Heart left ventricle (tissue), 16 donors: ENCODE results near the gene ZNF423. TPM values are rescaled to one million over a fixed set of nuclear protein-coding genes. Genes with fewer than 3 reads are reported as not detected.

Source experiments
- ATAC-seq, 4 donors: fragments of 200-7000 bp; cut with Tn5 transposase; one replicate each; pipeline ENCODE4 v1.9.1; 2020 to 2022; ENCODE audit warnings: moderate library complexity in 4 of 4, mild to moderate bottlenecking in 3 of 4, moderate number of reproducible peaks in 1 of 4
- DNase-seq, 5 donors: peaks; one replicate each; pipeline ENCODE4 v3.0.0-alpha.2; 2020
- H3K27ac ChIP-seq, 12 donors: fragments of 200-600 bp; sonication (generic) in 4 of 12; one replicate each; pipeline versions ENCODE4 v1.5.0 to v1.8.0; 2016 to 2022; ENCODE audit warnings: mild to moderate bottlenecking in 2 of 12
- H3K27me3 ChIP-seq, 9 donors: fragments of 200-600 bp; sonication (generic) in 2 of 9; one replicate each; pipeline versions ENCODE4 v1.5.1 to v1.8.0; 2016 to 2022; ENCODE audit warnings: mild to moderate bottlenecking in 3 of 9
- H3K36me3 ChIP-seq, 9 donors: fragments of 200-600 bp; sonication (generic) in 2 of 9; one replicate each; pipeline versions ENCODE4 v1.5.0 to v1.8.0; 2018 to 2022; ENCODE audit warnings: mild to moderate bottlenecking in 2 of 9
- H3K4me1 ChIP-seq, 12 donors: fragments of 200-600 bp; sonication (generic) in 4 of 12; one replicate each; pipeline versions ENCODE4 v1.5.0 to v1.8.0; 2016 to 2022; ENCODE audit warnings: mild to moderate bottlenecking in 3 of 12
- H3K4me3 ChIP-seq, 12 donors: fragments of 200-600 bp; sonication (generic) in 4 of 12; one replicate each; pipeline versions ENCODE4 v1.5.0 to v1.8.0; 2017 to 2022; ENCODE audit warnings: mild to moderate bottlenecking in 9 of 12, moderate library complexity in 4 of 12
- H3K9me3 ChIP-seq, 12 donors: fragments of 200-600 bp; sonication (generic) in 4 of 12; one replicate each; pipeline versions ENCODE4 v1.5.0 to v1.8.0; 2016 to 2022; ENCODE audit warnings: mild to moderate bottlenecking in 1 of 12
- POLR2A ChIP-seq, 2 donors: fragments of 450-650 bp; IDR thresholded peaks; one replicate each; pipeline ENCODE4 v1.6.1; 2017; ENCODE audit warnings: antibody characterized with exemption in 2 of 2, mild to moderate bottlenecking in 2 of 2, moderate library complexity in 2 of 2
- WGBS, 4 donors: extraction: QIAGEN DNeasy Blood & Tissue Kit in 2 of 4; methylation state at CpG; one replicate each; pipeline versions ENCODE4 v1.1.5 to v1.1.7; 2013 to 2018; 5-methylcytosine and 5-hydroxymethylcytosine counted together
- intact Hi-C, 10 donors: fragments of 100-400 bp; cut with DNase I; formaldehyde crosslinking; loops; one replicate each; pipeline versions ENCODE4 v1.11.1 to v1.14.2; 2022
- polyA plus RNA-seq, 2 donors: library from polyadenylated mRNA; stranded (reverse); fragments of 200-250 nt; gene quantifications; one replicate each; pipeline ENCODE4 v1.2.3, GENCODE V29; 2013
- total RNA-seq, 9 donors: library from RNA; depleted of rRNA in 2 of 9; stranded (reverse); fragments of >200 nt in 2 of 9; fragmentation: NEBNext Ultra II Directional in 3 of 9; extraction: Animal tissue kit (Norgen Biotek cat#: 25700) in 3 of 9; gene quantifications; one replicate each; pipeline versions ENCODE4 v1.1.0 to v1.2.4, GENCODE V29; 2016 to 2023
- TF ChIP-seq, protein P1 (sequence below), 12 donors: fragments of 200-600 bp; sonication (generic) in 4 of 12; IDR thresholded peaks; one replicate each; pipeline versions ENCODE4 v1.5.0 to v1.8.0; 2018 to 2022; ENCODE audit warnings: antibody characterized with exemption in 12 of 12, mild to moderate bottlenecking in 5 of 12
- donor health status: ischemic (EF 13 %, LVEDD 7.1; RV severe dilation, severe dysfunction).
- donor health status: healthy with polysubstance abuse.
- donor health status: DM: no; HTN: yes; CAD: no.
- donor health status: DM: no; HTN: no; CAD: no.
- donor health status: ischemic (EF 25% LVEDD 6.9; RV normal size, moderate dysfunction).
- donor health status: ischemic (EF 25% LVEDD 5.7; RV mildly dilated, moderate dysfunction).
- donor health status: healthy.
- donor health status: DM: yes; HTN: yes; CAD: no.
- donor health status: ischemic (EF 35%, LVEDD 5.7; RV mildly dilated, moderate dysfunction).
- donor health status: nonischemic (EF 11% LVEDD 7.7; RV severe dilation, severe dysfunction).
- donor health status: DM: yes; HTN: yes; CAD: no.
- donor health status: PGD.
- donor health status: ischemic (EF 29% LVEDD 5.4; RV normal size, mild dysfunction).
- donor health status: nonischemic (EF 23%, LVEDD 6.1; RV moderate dilation, normal function).

The ZNF423 gene
- total and polyA plus RNA-seq, 11 donors: 1.8 to 10.4 (median 5.7) TPM

GRCh38 chr16:49788572-49788971 lies 67.3 kb downstream of the ZNF423 start:
- WGBS, 4 donors: 40 to 84% (median 70%) methylated on average over 2 to 3 of the region's 3 CpGs
- Histone ChIP-seq H3K4me3 (no peak overlapping the region), H3K4me1 (peaks cover 0 to 25% (median 0%) of the 10 kb centered on the region in 12 donors), H3K27ac (peak overlapping the region in 6 of 12 donors; percentile 17 to 63 (median 41)), H3K36me3 (no peaks in the 10 kb centered on the region), H3K9me3 (no peaks in the 10 kb centered on the region), H3K27me3 (no peaks in the 10 kb centered on the region)
- ATAC-seq: peak in 3 of 4 donors; percentile 46 to 62 (median 59)
- intact Hi-C loops: no loop called here
- TF ChIP-seq POLR2A (IDR thresholded peaks at IDR 0.05): no peak
- TF ChIP-seq, protein P1, sequence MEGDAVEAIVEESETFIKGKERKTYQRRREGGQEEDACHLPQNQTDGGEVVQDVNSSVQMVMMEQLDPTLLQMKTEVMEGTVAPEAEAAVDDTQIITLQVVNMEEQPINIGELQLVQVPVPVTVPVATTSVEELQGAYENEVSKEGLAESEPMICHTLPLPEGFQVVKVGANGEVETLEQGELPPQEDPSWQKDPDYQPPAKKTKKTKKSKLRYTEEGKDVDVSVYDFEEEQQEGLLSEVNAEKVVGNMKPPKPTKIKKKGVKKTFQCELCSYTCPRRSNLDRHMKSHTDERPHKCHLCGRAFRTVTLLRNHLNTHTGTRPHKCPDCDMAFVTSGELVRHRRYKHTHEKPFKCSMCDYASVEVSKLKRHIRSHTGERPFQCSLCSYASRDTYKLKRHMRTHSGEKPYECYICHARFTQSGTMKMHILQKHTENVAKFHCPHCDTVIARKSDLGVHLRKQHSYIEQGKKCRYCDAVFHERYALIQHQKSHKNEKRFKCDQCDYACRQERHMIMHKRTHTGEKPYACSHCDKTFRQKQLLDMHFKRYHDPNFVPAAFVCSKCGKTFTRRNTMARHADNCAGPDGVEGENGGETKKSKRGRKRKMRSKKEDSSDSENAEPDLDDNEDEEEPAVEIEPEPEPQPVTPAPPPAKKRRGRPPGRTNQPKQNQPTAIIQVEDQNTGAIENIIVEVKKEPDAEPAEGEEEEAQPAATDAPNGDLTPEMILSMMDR (IDR thresholded peaks at IDR 0.05): no peak
- DNase-seq: peak in 1 of 5 donors; percentile 55

DNA sequence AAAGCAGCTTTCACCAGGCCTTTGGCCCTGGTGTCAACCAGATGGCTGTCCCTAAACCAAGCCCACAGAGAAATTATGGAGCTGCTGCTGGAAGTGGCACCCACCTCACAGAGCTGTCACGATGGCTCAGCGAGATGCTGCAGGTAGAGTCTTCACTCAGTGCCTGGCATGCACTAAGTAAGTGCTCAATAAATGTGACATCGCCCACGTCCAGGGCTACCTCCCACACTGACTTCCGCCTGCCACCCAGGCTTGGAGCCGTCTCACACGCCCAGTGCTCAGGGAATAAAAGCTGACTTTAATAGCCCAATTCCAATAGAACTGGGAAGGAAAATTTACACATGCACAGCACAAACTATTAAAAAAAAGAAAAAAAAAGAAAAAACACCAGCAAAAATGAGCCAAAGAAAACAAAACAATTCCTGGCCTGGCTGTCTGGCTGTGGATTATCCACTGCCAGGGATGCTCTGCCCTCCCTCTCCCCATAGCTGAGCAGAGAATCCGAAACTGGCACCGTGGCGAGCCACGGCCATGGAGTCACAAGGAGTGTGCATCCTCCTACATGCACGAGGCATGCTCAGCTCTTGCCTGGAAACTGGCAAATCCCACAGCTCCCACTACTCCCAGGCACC lies 68.9 kb downstream of the ZNF423 start:
- Histone ChIP-seq H3K27me3 (no peaks in the 10 kb centered on the region), H3K36me3 (no peaks in the 10 kb centered on the region), H3K4me1 (peaks cover 0 to 25% (median under 1%) of the 10 kb centered on the region in 12 donors), H3K9me3 (no peaks in the 10 kb centered on the region), H3K27ac (no peak overlapping the region), H3K4me3 (no peak overlapping the region)
- no peak for DNase-seq
- no peak for TF ChIP-seq POLR2A (IDR thresholded peaks at IDR 0.05)
- TF ChIP-seq, protein P1 (IDR thresholded peaks at IDR 0.05): no peak
- intact Hi-C loops: no loop called here
- ATAC-seq: no peak
- 77 to 92% (median 89%) methylated on average over 12 of the region's 12 CpGs for WGBS, 4 donors

- intact Hi-C loops: no loop called here
- Histone ChIP-seq H3K36me3 (no peaks in the 10 kb centered on the region), H3K27me3 (no peaks in the 10 kb centered on the region), H3K4me3 (no peak overlapping the region), H3K27ac (no peak overlapping the region), H3K4me1 (peaks cover 0 to 25% (median 2%) of the 10 kb centered on the region in 12 donors), H3K9me3 (no peaks in the 10 kb centered on the region)
- WGBS, 4 donors: 93 to 98% (median 96%) methylated on average over 11 of the region's 11 CpGs
- TF ChIP-seq, protein P1 (IDR thresholded peaks at IDR 0.05): no peak
- no peak for TF ChIP-seq POLR2A (IDR thresholded peaks at IDR 0.05)
- ATAC-seq (no peak), DNase-seq (no peak)
These were observed 69.9 kb downstream of the ZNF423 start for GRCh38 chr16:49785970-49786369.

DNA sequence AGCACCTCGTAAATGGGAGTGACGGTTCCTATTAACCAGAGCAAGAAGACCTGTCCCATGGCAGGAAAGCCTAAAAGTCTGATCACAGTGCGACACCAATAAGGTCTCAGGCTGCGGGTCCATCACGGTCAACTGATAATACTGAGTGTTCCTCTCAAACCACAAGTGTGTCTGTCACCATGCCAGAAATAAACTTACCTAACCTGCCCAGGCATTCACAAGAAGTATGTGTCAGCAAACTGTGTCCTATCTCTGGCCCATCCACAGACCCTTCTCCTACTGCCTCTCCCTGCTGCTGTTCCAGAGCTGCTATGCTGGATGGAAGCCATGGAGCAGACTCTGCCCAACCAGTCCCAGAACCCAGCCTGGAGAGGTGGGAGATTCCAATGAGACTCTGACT lies 73.5 kb downstream of the ZNF423 start:
- ATAC-seq: peak; percentile 47 to 58 (median 51)
- 51 to 68% (median 62%) methylated on average over 5 of the region's 5 CpGs for WGBS, 4 donors
- TF ChIP-seq, protein P1 (IDR thresholded peaks at IDR 0.05): no peak
- no peak for TF ChIP-seq POLR2A (IDR thresholded peaks at IDR 0.05)

More for the DNA sequence above, 73.5 kb downstream of the ZNF423 start:
- no peak overlapping the region for H3K27ac ChIP-seq
- H3K36me3 ChIP-seq: no peaks in the 10 kb centered on the region
- intact Hi-C loops: no loop called here
- DNase-seq: no peak
- peaks cover 0 to 29% (median 3%) of the 10 kb centered on the region in 12 donors for H3K4me1 ChIP-seq
- no peak overlapping the region for H3K4me3 ChIP-seq
- H3K9me3 ChIP-seq: no peaks in the 10 kb centered on the region
- H3K27me3 ChIP-seq: no peaks in the 10 kb centered on the region
